Panc1 (cell line): Measurements from ENCODE around the gene UPF2. TPM values are rescaled to one million over a fixed set of nuclear protein-coding genes. Genes with fewer than 3 reads are reported as not detected.

Source experiments
- ATAC-seq: fragments of 200-7000 bp; cut with Tn5 transposase; 2 replicates; pipeline ENCODE4 v1.9.1; 2020; ENCODE audit warnings: mild to moderate bottlenecking, moderate library complexity
- BruUV-seq: library from RNA; stranded (reverse); fragments of 400-500 nt; replicated peaks from 2 replicates; lab custom pipeline; 2021; lab: Mats Ljungman, UMichigan
- CTCF ChIA-PET: fragments of 300-600 bp; sonication (Branson Sonifier 250); formaldehyde crosslinking; loops from one replicate; lab custom pipeline; 2022; ENCODE audit warnings: antibody characterized with exemption; lab: Charles Lee
- POLR2A ChIA-PET: fragments of 300-600 bp; sonication (Branson Sonifier 250); formaldehyde crosslinking; loops from one replicate; lab custom pipeline; 2022; ENCODE audit warnings: antibody characterized with exemption; lab: Charles Lee
- DNase-seq: peaks from one replicate; pipeline ENCODE4 v3.0.0-alpha.2; 2010; ENCODE audit warnings: low read depth, low spot score
- H3K27ac ChIP-seq: 2 replicates; pipeline ENCODE4 v1.5.1; 2011; ENCODE audit warnings: mild to moderate bottlenecking, low read length, inconsistent platforms
- H3K27me3 ChIP-seq: fragments of 200-500 bp; sonication (Bioruptor generic); 2 replicates; pipeline ENCODE4 v1.6.0; 2014; ENCODE audit warnings: low read length, inconsistent platforms; ENCODE audit not compliant: control insufficient read depth, insufficient read depth
- H3K36me3 ChIP-seq: fragments of 200-500 bp; sonication (Bioruptor generic); 2 replicates; pipeline ENCODE4 v1.5.1; 2014; ENCODE audit warnings: inconsistent platforms, mild to moderate bottlenecking, low read length, moderate library complexity; ENCODE audit not compliant: control insufficient read depth, insufficient read depth
- H3K4me1 ChIP-seq: 2 replicates; pipeline ENCODE4 v1.5.1; 2011; ENCODE audit warnings: inconsistent platforms, mild to moderate bottlenecking, low read length, moderate library complexity; ENCODE audit not compliant: control insufficient read depth, insufficient read depth
- H3K4me3 ChIP-seq, 2 experiments: 2 replicates each; pipeline ENCODE4 v1.5.1; 2011 to 2012; ENCODE audit warnings: low read depth in 2 of 2, low read length in 2 of 2, mild to moderate bottlenecking in 2 of 2, inconsistent platforms in 1 of 2, moderate library complexity in 1 of 2
- H3K9me3 ChIP-seq: fragments of 200-500 bp; sonication (Bioruptor generic); 2 replicates; pipeline ENCODE4 v1.5.1; 2014; ENCODE audit warnings: low read depth, mild to moderate bottlenecking, inconsistent platforms, low read length, moderate library complexity; ENCODE audit not compliant: control insufficient read depth, insufficient read depth
- CTCF ChIP-seq: fragments of 450-650 bp; IDR thresholded peaks from 2 replicates; pipeline ENCODE4 v1.5.1; 2017; ENCODE audit warnings: mild to moderate bottlenecking
- POLR2AphosphoS5 ChIP-seq: IDR thresholded peaks from 2 replicates; pipeline ENCODE4 v1.6.1; 2012; ENCODE audit warnings: mild to moderate bottlenecking, low read depth, low read length, moderate library complexity
- REST ChIP-seq, 2 experiments: IDR thresholded peaks; 2 replicates each; pipeline ENCODE4 v1.6.1; 2011 to 2012; ENCODE audit warnings: low read depth in 2 of 2, control low read depth in 1 of 2, low read length in 1 of 2, mild to moderate bottlenecking in 1 of 2, moderate library complexity in 1 of 2; ENCODE audit not compliant: insufficient read depth in 1 of 2
- SIN3A ChIP-seq: IDR thresholded peaks from 2 replicates; pipeline ENCODE4 v1.6.1; 2012; ENCODE audit warnings: low read depth, mild to moderate bottlenecking, low read length, moderate library complexity, borderline replicate concordance; ENCODE audit not compliant: insufficient read depth
- TCF7L2 ChIP-seq: IDR thresholded peaks from 2 replicates; pipeline ENCODE4 v1.6.1; 2011; ENCODE audit warnings: mild to moderate bottlenecking, low read depth, low read length, inconsistent platforms
- in situ Hi-C: cut with HindIII; loops from 2 replicates; pipeline ENCODE4 v1.10.0; 2016; ENCODE audit warnings: low sequenced_read_pairs, low pct_unique_long_range_greater_than_20kb
- intact Hi-C: fragments of 100-400 bp; cut with micrococcal nuclease; formaldehyde crosslinking; loops from one replicate; pipeline ENCODE4 v1.10.0; 2022; ENCODE audit not compliant: unreplicated experiment
- total RNA-seq: library from RNA; stranded (reverse); gene quantifications from one replicate; pipeline ENCODE4 v1.2.1, GENCODE V29; 2021; ENCODE audit not compliant: unreplicated experiment

The UPF2 gene
- total RNA-seq, 1 experiment from 2014 or later: 19.1 TPM

- POLR2A ChIA-PET: no interaction called here
- intact Hi-C loops: no loop called here
- H3K4me1 ChIP-seq: no peaks in the 10 kb centered on the region
- H3K36me3 ChIP-seq: peaks cover 16% of the 10 kb centered on the region
- no TSS peak for BruUV-seq
- no peaks in the 10 kb centered on the region for H3K27me3 ChIP-seq
- no peak for DNase-seq
- no peak for TF ChIP-seq POLR2AphosphoS5
- TF ChIP-seq REST (IDR thresholded peaks at IDR 0.05; ENCODE audit: insufficient read depth in 1 of 2, low read depth in 2 of 2, low read length in 1 of 2): no peak
- TF ChIP-seq TCF7L2: no peak
- no peak for TF ChIP-seq CTCF
- TF ChIP-seq SIN3A: no peak
- in situ Hi-C loops: no loop called here
- no peaks in the 10 kb centered on the region for H3K9me3 ChIP-seq
- no peak overlapping the region for H3K27ac ChIP-seq
- H3K4me3 ChIP-seq: no peak overlapping the region
- no peak for ATAC-seq
- CTCF ChIA-PET: no interaction called here
Measured at GRCh38 chr10:11959966-11960365, 82.6 kb downstream of the UPF2 start.

- Histone ChIP-seq H3K4me1 (no peaks in the 10 kb centered on the region), H3K27ac (no peak overlapping the region), H3K4me3 (no peak overlapping the region), H3K27me3 (no peaks in the 10 kb centered on the region), H3K36me3 (peaks cover 19% of the 10 kb centered on the region), H3K9me3 (no peaks in the 10 kb centered on the region)
- intact Hi-C loops: no loop called here
- ChIA-PET CTCF (no interaction called here), POLR2A (no interaction called here)
- in situ Hi-C loops: no loop called here
- ATAC-seq: no peak
- no peak for DNase-seq
- no TSS peak for BruUV-seq
- no peak for TF ChIP-seq CTCF
- TF ChIP-seq REST (IDR thresholded peaks at IDR 0.05; ENCODE audit: insufficient read depth in 1 of 2, low read depth in 2 of 2, low read length in 1 of 2): no peak
- TF ChIP-seq SIN3A: no peak
Measured at GRCh38 chr10:11958956-11959355, 83.7 kb downstream of the UPF2 start.
